ENCODE results near the gene PGGT1B. TPM values are rescaled to one million over a fixed set of nuclear protein-coding genes. Genes with fewer than 3 reads are reported as not detected.

PGGT1B gene
- total RNA-seq, 1 experiment from 2014 or later: 31.1 TPM

GRCh38 chr5:115227281-115227680, 35.4 kb downstream of the PGGT1B start:
- H3F3A ChIP-seq (ENCODE audit: insufficient read depth, low read depth): no peaks in the 10 kb centered on the region
- no peaks in the 10 kb centered on the region for H3K27me3 ChIP-seq (ENCODE audit: insufficient read depth, low read depth)
- intact Hi-C loops (cut with micrococcal nuclease; ENCODE audit: unreplicated experiment): no loop called here
- no peak overlapping the region for H3K4me3 ChIP-seq
- H4K20me1 ChIP-seq (ENCODE audit: insufficient read depth): no peaks in the 10 kb centered on the region
- CTCF ChIA-PET: no interaction called here
- no peak overlapping the region for H3K4me2 ChIP-seq
- H3K36me3 ChIP-seq (ENCODE audit: low read depth): 0 out of 2 replicates have a peak, but pooled peaks cover 12% of the 10 kb centered on the region
- no peak overlapping the region for H2AFZ ChIP-seq
- H3K9me3 ChIP-seq (ENCODE audit: insufficient read depth, low read depth): no peaks in the 10 kb centered on the region
- POLR2A ChIA-PET (ENCODE audit: unreplicated experiment): no interaction called here
- no peaks in the 10 kb centered on the region for H3K79me2 ChIP-seq (ENCODE audit: low read depth)
- H3K9me2 ChIP-seq (ENCODE audit: insufficient read depth): no peaks in the 10 kb centered on the region; the same call in 1 of the 2 replicates
- no peaks in the 10 kb centered on the region for H3K4me1 ChIP-seq (replicated peaks; ENCODE audit: insufficient read depth)
- BruUV-seq (replicated peaks): no TSS peak
- no peak for TF ChIP-seq CTCF (conservative IDR thresholded peaks at IDR 0.05)
- no peak for TF ChIP-seq EZH2 (IDR thresholded peaks at IDR 0.05; ENCODE audit: low read depth)
- DNase-seq: no peak
- no peak overlapping the region for H3K27ac ChIP-seq

GRCh38 chr5:115214541-115214940, 48.1 kb downstream of the PGGT1B start:
- Histone ChIP-seq H3K9me3 (ENCODE audit: insufficient read depth, low read depth) (no peaks in the 10 kb centered on the region), H3K79me2 (ENCODE audit: low read depth) (no peaks in the 10 kb centered on the region), H3K4me1 (replicated peaks; ENCODE audit: insufficient read depth) (no peaks in the 10 kb centered on the region), H3F3A (ENCODE audit: insufficient read depth, low read depth) (no peaks in the 10 kb centered on the region), H3K27me3 (ENCODE audit: insufficient read depth, low read depth) (no peaks in the 10 kb centered on the region), H3K9me2 (ENCODE audit: insufficient read depth) (peaks cover 6% of the 10 kb centered on the region; the same call in 1 of the 2 replicates), H2AFZ (no peak overlapping the region), H3K27ac (no peak overlapping the region), H3K36me3 (ENCODE audit: low read depth) (no peaks in the 10 kb centered on the region), H4K20me1 (ENCODE audit: insufficient read depth) (no peaks in the 10 kb centered on the region), H3K4me2 (no peak overlapping the region), H3K4me3 (no peak overlapping the region)
- ChIA-PET POLR2A (ENCODE audit: unreplicated experiment) (no interaction called here), CTCF (no interaction called here)
- TF ChIP-seq EZH2 (IDR thresholded peaks at IDR 0.05; ENCODE audit: low read depth) (no peak), CTCF (conservative IDR thresholded peaks at IDR 0.05) (no peak)
- no TSS peak for BruUV-seq (replicated peaks)
- no peak for DNase-seq
- intact Hi-C loops (cut with micrococcal nuclease; ENCODE audit: unreplicated experiment): no loop called here

GRCh38 chr5:115209279-115209678, 53.4 kb downstream of the PGGT1B start:
- ChIA-PET CTCF (no interaction called here), POLR2A (ENCODE audit: unreplicated experiment) (no interaction called here)
- no peak for TF ChIP-seq EZH2 (IDR thresholded peaks at IDR 0.05; ENCODE audit: low read depth)
- TF ChIP-seq CTCF (conservative IDR thresholded peaks at IDR 0.05): no peak
- Histone ChIP-seq H3K4me2 (no peak overlapping the region), H3K27ac (no peak overlapping the region), H3K9me2 (ENCODE audit: insufficient read depth) (no peaks in the 10 kb centered on the region), H3K27me3 (ENCODE audit: insufficient read depth, low read depth) (no peaks in the 10 kb centered on the region), H4K20me1 (ENCODE audit: insufficient read depth) (no peaks in the 10 kb centered on the region), H3K36me3 (ENCODE audit: low read depth) (no peaks in the 10 kb centered on the region), H3K4me3 (no peak overlapping the region), H3K9me3 (ENCODE audit: insufficient read depth, low read depth) (no peaks in the 10 kb centered on the region), H3F3A (ENCODE audit: insufficient read depth, low read depth) (no peaks in the 10 kb centered on the region), H2AFZ (no peak overlapping the region), H3K4me1 (replicated peaks; ENCODE audit: insufficient read depth) (no peaks in the 10 kb centered on the region), H3K79me2 (ENCODE audit: low read depth) (no peaks in the 10 kb centered on the region)
- intact Hi-C loops (cut with micrococcal nuclease; ENCODE audit: unreplicated experiment): no loop called here
- no TSS peak for BruUV-seq (replicated peaks)
- no peak for DNase-seq
